ENCODE data around the gene WBP1L.

Gene WBP1L

GRCh38 chr10:102822222-102822621, 78.5 kb downstream of the WBP1L start:
- no peak for TF ChIP-seq CTCF (IDR thresholded peaks at IDR 0.05; ENCODE audit: extremely low read depth, missing control alignments)
- DNase-seq (ENCODE audit: low spot score), result no peak

- TF ChIP-seq CTCF (IDR thresholded peaks at IDR 0.05; ENCODE audit: extremely low read depth, missing control alignments), result no peak
- no peak for DNase-seq (ENCODE audit: low spot score)
Measured at GRCh38 chr10:102824664-102825063, 80.9 kb downstream of the WBP1L start.

GRCh38 chr10:102826148-102826796, 82.5 kb downstream of the WBP1L start:
- no peak for TF ChIP-seq CTCF (IDR thresholded peaks at IDR 0.05; ENCODE audit: extremely low read depth, missing control alignments)
- no peak for DNase-seq (ENCODE audit: low spot score)

GRCh38 chr10:102827597-102827975, 83.8 kb downstream of the WBP1L start:
- TF ChIP-seq CTCF (IDR thresholded peaks at IDR 0.05; ENCODE audit: extremely low read depth, missing control alignments), result no peak
- DNase-seq (ENCODE audit: low spot score), result no peak

- DNase-seq (ENCODE audit: low spot score), result no peak
- TF ChIP-seq CTCF (IDR thresholded peaks at IDR 0.05; ENCODE audit: extremely low read depth, missing control alignments), result no peak
Measured at GRCh38 chr10:102831322-102832071, 87.7 kb downstream of the WBP1L start.

GRCh38 chr10:102832248-102832647, 88.5 kb downstream of the WBP1L start:
- no peak for TF ChIP-seq CTCF (IDR thresholded peaks at IDR 0.05; ENCODE audit: extremely low read depth, missing control alignments)
- DNase-seq (ENCODE audit: low spot score), result no peak

GRCh38 chr10:102832987-102833386, 89.2 kb downstream of the WBP1L start:
- no peak for TF ChIP-seq CTCF (IDR thresholded peaks at IDR 0.05; ENCODE audit: extremely low read depth, missing control alignments)
- no peak for DNase-seq (ENCODE audit: low spot score)

Measured in GM20000 (cell line).